GM18870 (cell line): ENCODE data around the gene RADIL.
"Not testable (repeated sequence)": the region's sequence is repeated elsewhere in the genome, so short reads cannot be mapped to it uniquely, and the experiment has no call there.

Source experiments
- ATAC-seq: cut with Tn5 transposase; IDR thresholded peaks from one replicate; pipeline ENCODE4 v1.9.1; 2021; ENCODE audit warnings: moderate library complexity; ENCODE audit not compliant: unreplicated experiment

Gene RADIL

DNA sequence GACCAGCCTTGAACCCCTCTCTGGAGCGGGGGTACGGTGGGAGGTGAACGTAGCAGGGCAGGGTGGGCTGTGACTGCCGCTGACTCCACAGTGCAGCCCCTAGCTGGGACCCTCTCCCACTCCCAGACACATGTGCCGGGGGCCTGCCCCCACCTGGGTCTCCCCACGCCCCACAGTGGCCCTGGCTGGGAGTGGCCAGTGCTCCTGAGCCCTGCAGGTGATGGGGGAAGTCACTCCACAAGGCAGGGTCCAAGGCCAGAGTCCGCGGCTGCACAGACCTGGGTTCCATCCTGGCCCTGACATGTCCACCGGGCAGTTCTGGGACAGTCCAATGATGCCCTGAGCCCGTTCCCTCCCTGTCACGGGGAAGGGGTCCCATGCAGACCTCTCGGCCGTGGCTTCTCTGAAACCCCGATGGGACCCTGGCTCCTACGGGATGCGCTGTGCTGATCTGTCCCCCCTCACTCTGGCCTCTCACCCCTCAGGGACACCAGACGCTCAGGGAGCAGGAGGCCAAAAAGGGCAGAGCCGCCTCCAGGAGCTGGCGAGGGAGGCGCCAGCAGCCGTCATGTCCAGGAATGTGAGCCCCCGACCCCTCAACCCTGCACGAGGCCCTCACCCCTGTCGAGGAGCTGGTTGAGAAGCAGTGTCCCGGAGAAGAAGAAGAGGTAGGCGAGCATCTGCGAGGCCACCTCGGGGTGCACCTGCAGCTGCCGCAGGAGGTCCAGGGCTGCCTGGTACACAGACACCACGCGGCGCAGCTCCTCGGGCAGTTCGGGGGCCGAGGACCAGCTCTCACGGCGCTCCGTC, 67.7 kb downstream of the RADIL start:
- no peak for ATAC-seq

DNA sequence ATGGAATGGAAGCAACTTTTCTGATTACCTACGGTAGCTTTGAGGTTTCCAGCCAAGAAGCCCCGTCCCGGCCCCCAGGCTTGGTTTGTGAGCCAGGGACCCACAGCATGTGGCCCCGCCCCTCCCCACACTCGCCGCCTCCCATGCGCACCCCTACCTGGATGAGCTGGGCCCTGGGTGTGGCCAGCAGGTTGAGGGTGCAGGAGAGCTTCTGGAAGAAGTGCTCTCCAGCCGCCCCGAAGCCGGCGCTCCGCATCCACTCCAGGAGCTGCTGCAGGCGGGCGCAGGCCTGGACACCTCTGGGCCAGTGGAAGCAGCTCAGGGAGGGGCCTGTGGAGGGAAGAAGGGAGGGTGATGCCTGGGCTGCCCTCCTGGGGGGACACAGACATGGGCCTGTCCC, 68.4 kb downstream of the RADIL start:
- ATAC-seq, result no peak

DNA sequence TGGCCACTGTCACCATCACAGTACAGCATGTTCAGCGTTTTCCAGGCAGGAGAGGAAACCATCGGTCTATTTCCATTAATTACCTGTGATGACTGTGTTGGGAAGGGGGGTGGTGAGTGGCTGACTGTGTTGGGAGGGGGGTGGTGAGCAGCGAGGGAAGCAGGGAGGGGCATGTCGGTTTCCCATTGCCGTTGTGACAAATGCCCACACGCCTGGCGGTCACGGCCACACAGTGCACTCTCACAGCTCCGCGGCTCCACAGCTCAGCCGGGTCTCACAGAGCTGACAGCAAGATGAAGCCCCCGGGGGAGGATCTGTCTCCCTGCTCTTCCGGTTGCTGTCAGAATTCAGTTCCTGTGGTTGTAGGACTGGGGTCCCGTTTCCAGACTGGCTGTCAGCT, 69.1 kb downstream of the RADIL start:
- no peak for ATAC-seq

DNA sequence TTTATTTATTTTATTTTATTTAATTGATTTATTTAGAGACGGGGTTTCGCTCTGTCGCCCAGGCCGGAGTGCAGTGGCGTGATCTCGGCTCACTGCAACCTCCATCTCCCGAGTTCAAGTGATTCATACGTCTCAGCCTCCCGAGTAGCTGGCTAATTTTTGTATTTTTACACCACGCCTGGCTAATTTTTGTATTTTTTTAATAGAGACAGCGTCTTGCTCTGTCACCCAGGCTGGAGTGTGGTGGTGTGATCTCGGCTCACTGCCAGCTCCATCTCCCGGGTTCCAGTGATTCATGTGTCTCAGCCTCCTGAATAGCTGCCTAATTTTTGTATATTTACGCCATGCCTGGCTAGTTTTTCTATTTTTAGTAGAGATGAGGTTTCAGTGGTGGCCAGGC, 73.8 kb downstream of the RADIL start:
- ATAC-seq, result no peak

DNA sequence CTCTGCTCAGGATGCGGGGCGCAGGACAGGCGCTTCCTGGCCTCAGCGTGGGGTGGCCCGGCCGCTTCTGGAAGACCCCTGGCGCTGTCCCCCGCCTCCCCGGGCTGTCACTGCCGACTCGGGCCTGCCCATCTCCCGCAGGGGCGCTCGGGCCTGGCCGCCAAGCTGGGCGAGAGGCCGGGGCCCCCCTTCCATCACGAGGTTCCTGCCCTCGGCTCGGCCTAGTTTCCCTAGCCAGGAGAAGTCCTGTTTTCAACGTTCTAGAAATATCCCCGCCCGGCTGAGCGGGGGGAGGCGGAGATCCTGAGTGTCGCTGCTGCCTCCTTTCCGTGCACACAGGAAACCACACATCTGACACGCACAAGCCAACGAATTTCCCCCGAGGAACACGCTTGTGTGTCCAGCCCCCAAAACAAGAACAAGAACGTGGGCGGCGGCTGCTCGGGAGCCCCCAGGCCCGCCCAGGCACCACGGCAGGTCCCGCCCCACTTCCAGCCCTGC, 74.4 kb downstream of the RADIL start:
- no peak for ATAC-seq

DNA sequence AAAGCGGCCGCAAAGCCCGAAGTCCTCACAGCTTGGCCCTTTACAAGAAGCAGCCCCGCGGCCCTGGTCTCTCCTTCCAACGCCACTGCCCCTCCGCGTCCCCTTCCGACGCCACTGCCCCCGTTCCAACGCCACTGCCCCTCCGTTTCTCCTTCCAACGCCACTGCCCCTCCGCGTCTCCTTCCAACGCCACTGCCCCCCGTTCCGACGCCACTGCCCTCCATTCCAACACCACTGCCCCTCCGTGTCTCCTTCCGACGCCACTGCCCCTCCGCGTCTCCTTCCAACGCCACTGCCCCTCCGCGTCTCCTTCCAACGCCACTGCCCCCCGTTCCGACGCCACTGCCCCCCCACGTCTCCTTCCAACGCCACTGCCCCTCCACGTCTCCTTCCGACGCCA, 75.0 kb downstream of the RADIL start:
- no peak for ATAC-seq

DNA sequence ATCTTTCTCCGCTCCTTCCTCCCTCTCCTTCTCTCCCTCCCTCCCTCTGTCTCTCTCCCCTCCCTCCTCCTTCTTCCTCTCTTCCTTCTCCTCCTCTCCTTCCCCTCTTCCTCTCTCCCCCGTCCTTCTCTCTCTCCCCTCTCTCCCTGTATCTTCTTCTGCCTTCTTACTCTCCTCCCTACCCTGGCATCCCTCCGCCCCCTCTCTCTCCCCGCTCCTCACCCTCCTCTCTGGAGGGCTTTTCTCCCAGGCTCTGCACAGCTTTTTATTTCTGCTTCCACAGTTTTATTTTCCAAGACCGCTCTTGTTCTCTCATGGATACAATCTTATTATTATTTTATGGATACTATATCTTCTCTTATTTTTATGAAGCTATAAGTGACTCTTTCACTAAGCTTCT, 75.5 kb downstream of the RADIL start:
- no peak for ATAC-seq

DNA sequence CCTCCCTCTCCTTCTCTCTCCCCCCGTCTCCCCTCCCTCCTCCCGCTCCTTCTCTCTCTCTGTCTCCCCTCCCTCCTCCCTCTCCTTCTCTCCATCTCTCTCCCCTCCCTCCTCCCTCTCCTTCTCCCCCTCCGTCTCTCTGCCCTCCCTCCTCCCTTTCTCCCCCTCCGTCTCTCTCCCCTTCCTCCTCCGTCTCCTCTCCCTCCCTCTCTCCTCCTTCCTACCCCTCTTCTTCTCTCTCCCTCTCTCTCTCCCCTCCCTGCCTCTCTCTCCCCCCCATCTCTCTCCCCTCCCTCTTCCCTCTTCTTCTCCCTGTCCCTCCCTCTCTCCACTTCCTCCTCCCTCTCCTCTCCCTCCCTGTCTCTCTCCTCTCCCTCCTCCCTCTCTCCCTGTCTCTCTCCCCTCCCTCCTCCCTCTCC, 75.9 kb downstream of the RADIL start:
- ATAC-seq, result no peak

DNA sequence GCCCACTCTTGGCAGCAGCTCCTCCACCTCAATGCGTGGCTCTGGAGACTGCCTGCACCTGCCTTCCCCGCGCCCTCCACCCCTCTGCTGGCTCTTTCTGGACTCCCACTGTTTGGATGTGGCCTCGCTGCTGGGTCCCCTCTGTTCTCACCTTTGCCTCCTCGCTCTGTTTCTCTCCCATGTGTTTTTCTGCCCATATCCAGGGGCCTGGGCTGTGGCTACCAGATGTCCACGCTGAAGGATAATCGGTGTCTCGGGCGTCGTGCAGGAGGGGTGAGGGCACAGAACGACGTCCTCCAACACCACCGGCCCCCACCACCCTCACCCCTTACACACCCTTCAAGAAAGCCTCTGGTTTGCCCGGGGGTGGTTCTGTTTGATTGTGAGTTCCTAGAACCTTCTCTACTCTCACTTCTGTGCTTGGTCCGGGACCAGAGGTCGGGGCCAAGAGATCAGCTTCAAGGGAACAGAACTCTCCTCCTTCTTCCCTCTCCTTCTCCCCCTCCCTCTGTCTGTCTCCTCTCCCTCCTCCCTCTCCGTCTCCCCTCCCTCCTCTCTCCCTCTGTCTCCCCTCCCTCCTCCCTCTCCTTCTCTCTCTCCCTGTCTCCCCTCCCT, 76.4 kb downstream of the RADIL start:
- no peak for ATAC-seq

DNA sequence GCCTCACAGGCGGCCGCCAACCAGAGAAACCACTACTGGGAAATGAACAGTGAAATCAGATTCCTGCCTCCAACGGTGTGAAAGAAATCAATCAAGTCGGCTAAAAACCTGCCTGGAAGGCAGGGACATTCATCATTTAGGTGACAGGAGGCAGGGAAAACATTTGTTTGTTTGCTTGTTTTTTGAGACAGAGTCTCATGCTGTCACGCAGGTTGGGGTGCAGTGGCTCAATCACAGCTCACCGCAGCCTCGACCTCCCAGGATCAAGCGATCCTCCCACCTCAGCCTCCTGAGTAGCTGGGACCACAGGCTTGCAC, 77.6 kb downstream of the RADIL start:
- ATAC-seq, result no peak

DNA sequence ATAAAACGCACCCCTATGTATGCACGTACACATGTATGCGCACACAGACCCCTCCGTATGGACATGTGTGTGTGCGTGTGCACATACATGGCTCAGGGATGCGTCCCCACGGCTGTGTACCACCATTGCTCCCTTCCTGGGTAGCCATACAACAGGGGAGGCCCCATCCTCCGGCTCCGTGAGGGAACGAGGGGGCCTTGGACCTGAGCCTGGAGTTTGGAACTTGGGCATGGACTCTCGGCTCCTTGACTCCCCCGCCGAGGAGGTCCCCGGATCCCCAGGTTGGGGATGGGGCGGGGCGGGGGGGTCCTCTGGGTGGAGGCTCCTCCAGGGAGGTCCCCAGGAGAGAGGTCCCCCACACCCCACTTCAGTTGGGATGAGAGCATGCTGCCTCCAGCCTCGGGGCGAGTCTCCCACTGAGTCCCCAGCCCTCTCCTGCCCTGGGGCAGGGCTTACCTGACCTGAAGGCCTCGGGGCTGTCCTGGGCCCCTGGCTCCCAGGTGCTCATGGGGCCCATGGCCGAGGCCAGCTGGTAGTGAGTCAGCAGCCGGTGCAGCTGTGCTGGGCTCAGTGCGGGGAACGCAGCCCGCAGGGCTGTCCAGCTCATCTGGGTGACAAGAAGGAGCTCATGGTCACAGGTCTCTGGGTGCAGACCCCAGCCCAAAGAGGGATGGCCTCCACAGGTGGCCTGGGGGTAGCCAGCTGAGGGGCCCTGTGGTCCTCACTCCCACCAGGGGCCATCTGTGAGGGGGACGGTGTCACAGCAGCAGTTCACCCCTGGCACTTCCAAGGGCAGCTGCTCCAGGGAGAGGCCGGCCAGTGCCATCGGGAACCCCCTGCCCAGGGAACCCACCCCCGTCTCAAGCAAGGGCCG, 78.2 kb downstream of the RADIL start:
- no peak for ATAC-seq

DNA sequence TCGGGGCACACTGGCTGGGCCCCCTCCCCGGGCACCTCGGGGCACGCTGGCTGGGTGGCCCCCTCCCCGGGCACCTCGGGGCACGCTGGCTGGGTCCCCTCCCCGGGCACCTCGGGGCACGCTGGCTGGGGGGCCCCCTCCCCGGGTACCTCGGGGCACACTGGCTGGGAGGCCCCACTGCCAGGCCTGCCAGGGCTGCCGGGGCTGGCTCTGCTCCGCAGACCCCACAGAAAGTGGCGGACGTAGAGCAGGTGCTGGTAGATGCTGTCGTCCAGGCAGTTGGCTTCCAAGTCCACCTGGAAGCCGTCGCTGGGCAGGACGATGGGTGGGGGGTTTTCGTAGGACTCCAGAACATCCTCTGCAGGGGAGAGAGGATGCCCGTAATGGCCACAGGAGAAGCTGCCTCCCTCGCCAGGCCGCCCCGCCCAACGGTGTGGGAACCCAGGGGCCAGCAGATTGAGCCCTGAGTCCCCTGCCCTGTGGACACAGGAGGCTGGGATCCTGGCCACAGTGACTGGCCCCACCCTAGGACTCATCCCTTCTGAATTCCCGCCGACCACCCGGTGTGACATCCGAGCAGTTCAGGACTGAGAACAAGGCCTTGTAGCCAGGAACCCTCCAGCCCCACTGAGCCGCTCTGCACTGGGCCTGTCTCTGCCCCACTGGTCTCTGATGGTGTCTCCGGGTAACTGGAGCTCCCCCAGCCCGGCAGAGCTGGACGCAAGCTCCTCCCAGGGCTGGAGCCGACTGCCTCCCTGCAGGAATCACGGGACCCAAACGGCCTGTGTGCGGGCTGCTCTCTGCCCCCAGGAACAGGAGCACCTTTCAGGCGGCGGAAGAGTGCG, 79.9 kb downstream of the RADIL start:
- ATAC-seq, result no peak

DNA sequence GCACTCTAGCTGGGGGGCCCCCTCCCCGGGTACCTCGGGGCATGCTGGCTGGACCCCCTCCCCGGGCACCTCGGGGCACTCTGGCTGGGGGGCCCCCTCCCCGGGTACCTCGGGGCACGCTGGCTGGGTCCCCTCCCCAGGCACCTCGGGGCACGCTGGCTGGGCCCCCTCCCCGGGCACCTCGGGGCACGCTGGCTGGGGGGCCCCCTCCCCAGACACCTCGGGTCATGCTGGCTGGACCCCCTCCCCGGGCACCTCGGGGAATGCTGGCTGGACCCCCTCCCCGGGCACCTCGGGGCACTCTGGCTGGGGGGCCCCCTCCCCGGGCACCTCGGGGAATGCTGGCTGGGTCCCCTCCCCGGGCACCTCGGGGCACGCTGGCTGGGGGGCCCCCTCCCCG, 80.9 kb downstream of the RADIL start:
- not testable (repeated sequence) for ATAC-seq

DNA sequence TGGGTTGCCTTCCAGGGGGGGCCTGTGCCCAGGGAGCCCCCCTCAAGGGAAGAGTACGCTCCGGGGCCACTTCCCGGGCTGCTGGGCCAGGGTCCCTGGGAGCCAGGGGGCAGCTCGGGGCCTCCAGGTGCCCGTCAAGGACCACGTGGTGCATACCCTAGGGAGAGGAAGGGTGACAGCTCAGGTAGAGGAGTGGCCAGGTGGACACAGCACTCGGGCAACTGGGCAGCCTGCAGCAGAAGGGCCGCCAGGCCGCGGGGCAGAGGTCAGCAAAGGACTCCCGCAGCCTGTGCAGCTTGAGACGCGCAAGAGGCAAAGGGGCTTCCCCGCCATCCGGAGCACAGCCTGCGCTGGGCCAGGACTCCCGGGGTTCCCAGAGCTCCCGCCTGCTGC, 81.7 kb downstream of the RADIL start:
- no peak for ATAC-seq

DNA sequence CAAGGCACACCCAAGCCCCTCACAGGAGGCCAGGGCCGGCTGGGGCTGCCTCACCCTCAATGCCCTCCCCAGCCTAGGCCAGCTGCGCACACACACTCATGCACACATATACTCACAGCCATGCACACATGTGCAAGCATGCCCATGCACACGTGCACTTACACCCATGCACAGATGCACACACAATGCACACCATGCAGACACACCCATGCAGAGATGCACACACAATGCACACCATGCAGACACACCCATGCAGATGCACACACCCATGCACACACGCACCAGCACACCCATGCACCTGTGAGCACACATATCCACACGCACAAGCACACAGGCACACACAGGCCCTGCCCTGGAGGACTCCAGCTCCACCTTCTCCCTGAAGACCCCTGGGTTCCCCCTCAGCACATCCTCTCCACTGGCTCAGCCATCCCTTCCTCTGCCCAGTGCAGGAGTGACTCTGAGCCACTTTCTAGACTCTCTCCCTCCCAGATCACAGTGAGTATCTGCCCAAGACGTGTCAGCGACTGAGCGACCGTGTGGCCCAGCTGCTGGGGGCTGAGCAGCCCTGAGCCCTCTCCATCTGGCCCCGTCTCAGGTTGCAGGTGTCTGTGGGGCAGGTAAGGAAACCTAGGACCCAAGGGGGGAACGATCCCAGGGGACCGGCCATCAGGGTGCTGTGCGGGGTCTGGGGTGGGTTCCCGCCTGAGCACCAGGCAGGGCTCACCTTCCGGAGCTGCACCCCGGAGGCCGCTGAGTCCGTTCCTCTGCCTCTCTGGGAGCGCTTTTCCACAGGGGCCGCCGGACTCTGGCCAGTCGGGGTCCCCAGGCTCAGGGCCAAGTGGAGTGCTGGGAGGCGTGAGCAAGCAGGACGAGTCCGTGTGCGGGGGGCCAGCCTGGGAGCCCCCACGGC, 82.3 kb downstream of the RADIL start:
- ATAC-seq, result no peak

DNA sequence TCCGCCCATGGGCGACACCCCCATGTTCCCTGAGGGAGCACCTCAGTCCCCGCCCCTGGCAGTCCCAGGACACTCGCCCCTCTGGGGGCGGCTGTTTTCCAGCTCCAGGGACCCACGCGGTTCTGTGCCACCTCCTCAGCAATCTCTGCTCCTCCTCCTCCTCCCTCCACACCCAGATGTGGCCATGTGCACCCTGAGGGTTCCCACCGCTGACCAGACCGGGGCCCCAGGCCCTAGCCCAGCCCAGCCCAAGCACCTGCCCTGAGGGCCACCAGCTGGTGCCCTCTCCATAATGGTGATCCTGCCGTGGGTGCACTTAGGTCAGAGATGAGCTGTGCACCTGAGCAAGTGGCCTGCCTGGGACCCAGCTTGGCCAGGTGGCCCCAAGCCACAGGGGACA, 83.0 kb downstream of the RADIL start:
- ATAC-seq, result no peak

DNA sequence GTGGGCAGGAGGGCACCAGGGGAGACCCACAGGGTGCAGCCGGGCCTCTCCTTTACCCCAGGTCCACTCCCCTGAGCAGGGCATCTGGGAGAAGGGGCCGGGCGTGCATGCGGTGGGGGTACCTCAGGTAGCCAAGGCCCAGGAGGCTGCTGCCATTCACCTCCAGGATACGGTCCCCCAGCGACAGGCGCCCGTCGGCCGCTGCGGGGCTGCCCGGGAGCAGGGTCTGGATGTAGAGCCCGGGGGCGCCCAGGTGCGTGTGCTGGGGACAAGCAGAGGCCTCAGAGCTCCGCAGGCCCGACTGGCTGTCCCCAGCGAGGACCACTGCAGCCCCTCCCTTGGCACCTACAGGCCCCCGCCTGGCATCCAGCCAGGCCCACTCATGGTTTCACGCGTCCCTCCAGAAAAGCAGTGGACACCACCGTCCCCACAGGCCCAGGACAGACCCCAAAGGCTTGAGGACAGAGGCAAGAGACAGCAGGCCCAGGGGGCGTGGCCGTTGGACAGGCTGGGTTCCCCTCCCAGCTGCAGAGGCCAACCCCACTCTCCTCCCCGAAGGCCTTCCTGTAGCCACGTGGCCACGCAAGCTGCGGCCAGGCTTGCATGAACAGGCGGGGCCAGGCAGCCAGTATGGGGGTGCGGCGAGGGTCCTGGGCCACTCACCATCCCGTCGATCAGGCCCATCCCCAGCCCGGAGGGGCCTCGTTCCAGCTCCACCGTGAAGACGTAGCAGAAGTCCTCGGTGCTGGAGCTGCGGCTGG, 83.8 kb downstream of the RADIL start:
- no peak for ATAC-seq

DNA sequence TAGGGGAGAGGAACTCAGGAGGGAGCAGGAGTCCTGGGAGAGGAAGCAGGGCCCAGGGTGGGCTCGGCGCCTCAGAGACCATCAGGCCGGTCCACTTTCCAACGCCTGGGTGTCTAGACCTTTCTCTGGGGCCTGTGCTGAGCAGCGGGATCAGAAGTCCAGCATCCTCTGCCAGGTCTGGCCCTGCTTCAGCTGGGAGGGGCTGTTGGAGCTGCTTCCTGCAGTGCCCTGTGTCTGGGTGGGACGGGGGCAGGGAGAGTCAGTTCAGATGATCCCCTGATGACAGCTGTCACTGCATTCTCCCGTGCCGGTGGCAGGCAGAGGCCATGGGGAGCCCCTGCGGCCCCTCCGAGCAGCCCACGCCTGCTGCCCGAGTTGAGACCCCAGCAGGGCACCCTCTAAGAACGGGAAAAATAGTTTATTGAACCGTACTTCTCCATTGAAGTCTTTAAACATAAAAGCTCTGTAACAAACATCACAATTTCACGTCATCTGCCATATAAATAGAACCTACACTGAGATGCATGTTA, 84.7 kb downstream of the RADIL start:
- ATAC-seq, result no peak
